Thoracic aorta (tissue), 2 donors: Measurements from ENCODE around the gene ITLN2. TPM values are rescaled to one million over a fixed set of nuclear protein-coding genes. Genes with fewer than 3 reads are reported as not detected.

Source experiments
- ATAC-seq: fragments of 150-250 bp; one replicate; pipeline ENCODE4 v1.8.0; 2017; ENCODE audit warnings: low read depth; ENCODE audit not compliant: insufficient number of reproducible peaks, low FRiP score
- DNase-seq: peaks from one replicate; pipeline ENCODE4 v3.0.0-alpha.2; 2020; ENCODE audit warnings: low spot score
- H3K27ac ChIP-seq, 2 donors: fragments of 200-600 bp; sonication (generic); 1 replicate in 1 of 2; 2 replicates in 1 of 2; pipeline ENCODE4 v1.5.1; 2016; ENCODE audit warnings: mild to moderate bottlenecking in 2 of 2, moderate library complexity in 2 of 2
- H3K27me3 ChIP-seq: fragments of 200-600 bp; sonication (generic); replicated peaks from 2 replicates; pipeline ENCODE4 v1.6.0; 2016; ENCODE audit warnings: mild to moderate bottlenecking; ENCODE audit not compliant: insufficient read depth
- H3K36me3 ChIP-seq: fragments of 200-600 bp; sonication (generic); one replicate; pipeline ENCODE4 v1.5.1; 2016
- H3K4me1 ChIP-seq, 2 donors: fragments of 200-600 bp; sonication (generic); 1 replicate in 1 of 2; 2 replicates in 1 of 2; pipeline versions ENCODE4 v1.5.1 to v1.6.0; 2016; ENCODE audit warnings: low read depth in 2 of 2, mild to moderate bottlenecking in 1 of 2; ENCODE audit not compliant: control insufficient read depth in 1 of 2
- H3K4me3 ChIP-seq: fragments of 200-600 bp; sonication (generic); 2 replicates; pipeline ENCODE4 v1.5.1; 2016; ENCODE audit warnings: mild to moderate bottlenecking
- H3K9me3 ChIP-seq: fragments of 200-600 bp; sonication (generic); 2 replicates; pipeline ENCODE4 v1.5.1; 2016
- total RNA-seq, 2 donors: library from RNA; depleted of rRNA; stranded (reverse); fragments of >200 nt; gene quantifications; one replicate each; pipeline versions ENCODE4 v1.1.0 to v1.2.3, GENCODE V29; 2016
- TF ChIP-seq, protein P1 (sequence below): fragments of 200-600 bp; sonication (generic); IDR thresholded peaks from one replicate; pipeline ENCODE4 v1.5.1; 2019; ENCODE audit warnings: antibody characterized with exemption

The ITLN2 gene
- 1 to 10 TPM in 1 of 2 donors, not detected in 1; 3.0 TPM for total RNA-seq

DNA sequence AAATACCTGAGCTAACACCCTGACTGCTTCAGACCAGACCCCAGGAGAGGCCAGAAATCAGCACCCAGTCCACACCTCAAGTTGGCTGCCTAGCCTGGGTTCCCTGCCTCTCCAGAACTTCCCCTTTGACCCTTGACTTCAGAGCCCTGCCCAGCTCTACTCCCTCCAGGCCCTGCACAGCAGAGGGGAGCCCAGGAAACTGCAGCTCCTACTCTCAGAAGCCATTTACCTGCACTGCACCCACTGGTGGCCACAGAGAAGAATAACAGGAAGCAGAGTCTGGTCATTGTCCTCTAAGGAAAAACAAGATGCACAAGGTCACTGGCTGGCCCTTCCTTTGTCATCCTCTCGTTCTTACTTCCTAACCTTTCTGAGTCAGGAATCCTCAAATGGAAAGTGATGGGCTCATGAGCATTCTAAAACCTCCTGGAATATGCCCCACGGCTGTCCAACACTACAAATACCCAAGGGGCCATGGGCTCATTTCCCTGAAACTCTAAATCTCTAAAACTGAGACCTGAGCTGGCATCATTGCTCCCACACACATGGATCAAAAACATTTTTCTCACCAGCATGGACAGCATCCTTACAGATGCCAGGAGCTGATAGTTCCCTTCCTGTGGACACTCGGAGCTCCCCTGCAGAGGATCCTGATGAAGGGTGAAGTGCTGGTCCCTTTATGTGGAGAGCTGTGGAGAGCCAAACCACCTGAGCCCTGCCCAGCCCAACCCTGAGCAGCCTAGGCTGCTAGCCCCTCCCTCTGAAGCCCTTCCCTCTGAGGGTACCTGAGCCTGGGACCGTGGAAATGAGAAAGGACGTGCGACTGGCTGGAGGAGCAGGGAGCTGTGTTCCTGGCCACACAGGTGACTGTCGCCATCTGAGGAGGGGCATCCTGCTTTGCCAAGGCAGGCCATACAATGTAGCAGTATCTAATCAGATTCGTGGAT is at the start of gene ITLN2:
Gene ITLN2, minus strand, starts transcription at position 652 of the 947 bp plus-strand sequence. Its CDS starts 68 bp downstream, at position 584.
- Histone ChIP-seq H3K9me3 (no peaks in the 10 kb centered on the region), H3K27me3 (no peaks in the 10 kb centered on the region), H3K36me3 (no peaks in the 10 kb centered on the region), H3K4me1 (peaks cover 0 to 9% of the 10 kb centered on the region in 2 donors), H3K4me3 (no peak within 1 kb of the TSS), H3K27ac (no peak within 1 kb of the TSS)
- TF ChIP-seq, protein P1, sequence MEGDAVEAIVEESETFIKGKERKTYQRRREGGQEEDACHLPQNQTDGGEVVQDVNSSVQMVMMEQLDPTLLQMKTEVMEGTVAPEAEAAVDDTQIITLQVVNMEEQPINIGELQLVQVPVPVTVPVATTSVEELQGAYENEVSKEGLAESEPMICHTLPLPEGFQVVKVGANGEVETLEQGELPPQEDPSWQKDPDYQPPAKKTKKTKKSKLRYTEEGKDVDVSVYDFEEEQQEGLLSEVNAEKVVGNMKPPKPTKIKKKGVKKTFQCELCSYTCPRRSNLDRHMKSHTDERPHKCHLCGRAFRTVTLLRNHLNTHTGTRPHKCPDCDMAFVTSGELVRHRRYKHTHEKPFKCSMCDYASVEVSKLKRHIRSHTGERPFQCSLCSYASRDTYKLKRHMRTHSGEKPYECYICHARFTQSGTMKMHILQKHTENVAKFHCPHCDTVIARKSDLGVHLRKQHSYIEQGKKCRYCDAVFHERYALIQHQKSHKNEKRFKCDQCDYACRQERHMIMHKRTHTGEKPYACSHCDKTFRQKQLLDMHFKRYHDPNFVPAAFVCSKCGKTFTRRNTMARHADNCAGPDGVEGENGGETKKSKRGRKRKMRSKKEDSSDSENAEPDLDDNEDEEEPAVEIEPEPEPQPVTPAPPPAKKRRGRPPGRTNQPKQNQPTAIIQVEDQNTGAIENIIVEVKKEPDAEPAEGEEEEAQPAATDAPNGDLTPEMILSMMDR: peak; percentile 28
- no peak for DNase-seq
- no peak for ATAC-seq

DNA sequence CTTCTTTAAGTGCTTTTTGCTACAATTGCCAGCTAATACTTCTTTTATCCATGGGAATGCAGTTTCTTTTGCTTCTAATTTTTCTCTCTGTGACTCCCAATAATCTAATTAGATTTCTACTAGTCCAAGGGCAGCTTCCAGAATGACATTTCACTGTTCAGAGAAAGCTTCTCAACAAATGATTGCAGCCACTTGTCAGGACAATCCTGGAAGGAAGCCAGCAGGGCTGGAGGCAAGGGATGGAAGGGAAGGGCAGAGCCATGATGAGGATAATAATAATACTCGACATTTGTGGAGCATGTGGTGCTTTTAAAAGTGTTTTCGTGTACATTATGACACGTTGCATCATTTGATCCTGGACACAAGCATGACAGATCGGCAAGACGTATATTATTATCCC is 46.9 kb upstream of the ITLN2 start:
- Histone ChIP-seq H3K27ac (no peak overlapping the region), H3K4me1 (no peaks in the 10 kb centered on the region), H3K27me3 (no peaks in the 10 kb centered on the region), H3K36me3 (peaks cover 4% of the 10 kb centered on the region), H3K4me3 (no peak overlapping the region), H3K9me3 (no peaks in the 10 kb centered on the region)
- no peak for DNase-seq
- TF ChIP-seq, protein P1: no peak
- no peak for ATAC-seq

DNA sequence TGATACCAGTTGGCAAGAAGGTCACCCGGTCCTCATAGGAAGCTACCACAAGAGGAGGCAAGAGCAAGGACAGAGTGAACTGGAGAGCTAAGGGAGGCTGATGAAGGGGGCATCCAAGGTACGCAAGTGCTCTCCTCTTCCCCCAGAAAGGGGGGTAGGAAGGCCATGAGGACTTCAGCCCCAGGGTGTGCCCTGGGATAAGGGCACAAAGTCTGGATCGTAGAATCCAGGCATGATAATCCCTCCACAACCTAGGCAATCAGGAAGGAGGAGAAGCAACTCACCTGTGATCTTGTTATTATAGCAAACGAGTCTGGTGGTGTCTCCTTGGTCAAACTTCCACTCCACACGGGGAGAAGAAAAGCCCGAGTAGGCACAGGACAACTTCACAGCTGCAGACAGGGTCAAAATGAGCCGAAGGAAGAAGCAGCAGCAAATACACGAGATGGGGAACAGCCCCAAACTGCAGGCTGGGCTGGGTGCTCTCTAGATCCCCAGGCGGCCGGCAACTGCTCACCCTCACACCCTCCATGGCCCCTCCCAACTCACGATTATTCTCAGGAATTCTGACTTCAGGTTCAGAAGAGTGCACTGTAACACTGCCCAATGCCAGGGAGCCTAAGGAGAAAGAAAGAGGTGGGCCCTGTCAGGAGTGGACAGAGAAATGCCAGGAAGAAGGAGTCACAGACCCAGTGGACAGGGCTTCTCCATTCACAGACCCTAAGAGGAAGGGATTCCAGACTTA is 46.3 kb upstream of the ITLN2 start:
- TF ChIP-seq, protein P1: no peak
- Histone ChIP-seq H3K4me1 (no peaks in the 10 kb centered on the region), H3K9me3 (no peaks in the 10 kb centered on the region), H3K27me3 (no peaks in the 10 kb centered on the region), H3K27ac (no peak overlapping the region), H3K36me3 (peaks cover 4% of the 10 kb centered on the region), H3K4me3 (no peak overlapping the region)
- ATAC-seq (no peak), DNase-seq (no peak)

DNA sequence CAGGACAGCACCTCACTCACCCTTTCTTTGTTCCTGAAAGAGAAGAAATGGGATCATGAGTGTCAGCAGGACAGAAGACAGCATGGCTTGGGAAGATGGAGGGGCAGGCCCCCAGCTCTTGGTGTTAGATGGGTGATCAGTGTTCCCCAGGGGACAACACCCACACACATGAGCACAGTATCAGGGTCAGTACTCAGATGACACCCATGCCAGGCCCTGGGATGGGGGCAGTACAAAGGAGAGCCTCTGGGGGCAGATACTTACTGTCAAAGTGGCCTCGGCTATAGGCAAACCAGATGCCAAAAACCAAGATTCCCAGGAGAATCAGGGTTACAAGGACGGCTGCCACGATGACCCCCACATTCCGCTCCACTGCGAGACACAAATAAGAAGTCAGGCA is 44.8 kb upstream of the ITLN2 start:
- no peaks in the 10 kb centered on the region for H3K9me3 ChIP-seq
- H3K27me3 ChIP-seq: no peaks in the 10 kb centered on the region
- TF ChIP-seq, protein P1: no peak
- H3K27ac ChIP-seq: no peak overlapping the region
- H3K4me3 ChIP-seq: no peak overlapping the region
- DNase-seq (no peak), ATAC-seq (no peak)
- H3K36me3 ChIP-seq: peaks cover 4% of the 10 kb centered on the region
- no peaks in the 10 kb centered on the region for H3K4me1 ChIP-seq
